ENCODE results near the gene ERVK3-1.
A peak's percentile ranks its signal among the peaks of the same experiment; 100 is the strongest.
"Not testable (repeated sequence)": the region's sequence is repeated elsewhere in the genome, so short reads cannot be mapped to it uniquely, and the experiment has no call there.

Gene ERVK3-1

DNA sequence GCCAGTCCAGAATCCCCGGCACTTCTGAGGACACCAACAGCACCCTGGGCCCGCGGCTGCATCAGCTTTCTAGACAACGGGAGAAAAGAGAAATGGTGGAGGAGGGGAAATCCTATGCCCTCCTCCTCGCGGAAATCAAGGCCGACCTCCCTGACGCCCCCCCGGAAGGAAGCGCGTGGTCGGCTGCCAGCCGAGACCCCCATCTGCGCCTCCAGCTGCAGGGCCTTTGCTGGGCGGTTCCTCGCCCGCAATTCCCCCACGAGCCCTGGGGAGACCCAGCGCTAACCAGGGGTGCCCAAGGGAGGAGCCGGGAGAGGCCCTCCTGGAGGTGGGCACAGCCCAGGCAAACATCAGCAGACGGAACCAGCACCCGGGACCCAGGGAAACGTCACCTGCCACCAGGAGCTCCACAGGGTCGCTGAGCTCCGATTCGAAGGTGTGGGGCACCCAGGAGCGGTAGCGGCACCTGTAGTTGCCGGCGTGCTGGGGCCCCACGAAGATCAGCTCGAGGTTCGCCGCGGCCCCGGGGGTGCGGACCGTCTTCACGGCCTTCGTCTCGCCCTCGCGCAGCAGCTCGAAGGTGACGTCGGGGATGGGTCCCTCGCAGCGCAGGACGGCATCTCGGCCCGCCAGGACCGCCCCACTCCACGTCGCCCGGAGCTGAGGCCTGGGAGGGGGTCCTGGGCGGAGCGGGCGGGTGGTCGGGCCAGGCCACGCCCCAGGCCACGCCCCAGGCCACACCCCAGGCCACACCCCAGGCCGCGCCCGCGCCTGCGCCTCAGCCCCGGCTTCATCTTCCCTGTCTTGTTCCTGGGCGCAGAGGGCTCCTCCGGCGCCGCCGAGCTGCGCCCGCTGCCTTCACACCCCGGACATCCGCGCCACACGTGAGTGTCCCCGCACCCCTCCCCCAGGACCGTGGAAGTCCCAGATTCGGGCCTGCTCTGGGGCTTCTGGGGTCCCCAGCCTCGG lies 42.1 kb downstream of the ERVK3-1 start:
- peak; percentile 39 to 58 for DNase-seq (ENCODE audit: low read depth in 2 of 2)

DNA sequence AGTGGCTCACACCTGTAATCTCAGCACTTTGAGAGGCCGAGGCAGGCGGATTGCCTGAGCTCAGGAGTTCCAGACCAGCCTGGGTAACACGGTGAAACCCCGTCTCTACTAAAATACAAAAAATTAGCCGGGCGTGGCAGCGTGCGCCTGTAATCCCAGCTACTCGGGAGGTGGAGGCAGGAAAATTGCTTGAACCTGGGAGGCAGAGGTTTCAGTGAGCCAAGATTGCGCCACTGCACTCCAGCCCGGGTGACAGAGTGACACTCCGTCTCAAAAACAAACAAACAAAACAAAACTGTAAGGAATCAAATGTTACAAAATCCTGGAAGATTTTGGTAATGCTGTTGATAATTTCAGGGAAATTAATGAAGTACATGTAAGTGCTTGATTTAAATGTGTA lies 42.9 kb downstream of the ERVK3-1 start:
- DNase-seq (ENCODE audit: low read depth in 2 of 2): not testable (repeated sequence)

DNA sequence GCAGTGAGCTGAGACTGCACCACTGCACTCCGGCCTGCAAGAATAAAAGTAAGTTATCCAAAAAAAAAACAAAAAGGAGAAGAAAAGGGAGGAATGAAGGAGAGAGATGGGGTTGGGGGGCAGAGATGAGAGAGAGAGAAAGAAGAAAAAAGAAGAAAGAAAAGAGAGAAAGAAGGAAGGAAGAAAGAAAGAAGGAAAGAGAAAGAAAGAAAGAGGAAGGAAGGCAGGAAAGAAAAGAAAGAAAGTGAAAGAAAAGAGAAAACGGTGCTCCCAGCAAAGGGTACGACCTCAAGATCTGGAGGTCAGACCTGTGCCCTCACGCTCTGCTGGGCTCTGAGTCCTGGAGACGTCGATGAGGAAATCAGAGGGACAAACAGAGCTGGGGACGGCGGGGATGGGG lies 44.4 kb downstream of the ERVK3-1 start:
- no peak for DNase-seq (ENCODE audit: low read depth in 2 of 2)

DNA sequence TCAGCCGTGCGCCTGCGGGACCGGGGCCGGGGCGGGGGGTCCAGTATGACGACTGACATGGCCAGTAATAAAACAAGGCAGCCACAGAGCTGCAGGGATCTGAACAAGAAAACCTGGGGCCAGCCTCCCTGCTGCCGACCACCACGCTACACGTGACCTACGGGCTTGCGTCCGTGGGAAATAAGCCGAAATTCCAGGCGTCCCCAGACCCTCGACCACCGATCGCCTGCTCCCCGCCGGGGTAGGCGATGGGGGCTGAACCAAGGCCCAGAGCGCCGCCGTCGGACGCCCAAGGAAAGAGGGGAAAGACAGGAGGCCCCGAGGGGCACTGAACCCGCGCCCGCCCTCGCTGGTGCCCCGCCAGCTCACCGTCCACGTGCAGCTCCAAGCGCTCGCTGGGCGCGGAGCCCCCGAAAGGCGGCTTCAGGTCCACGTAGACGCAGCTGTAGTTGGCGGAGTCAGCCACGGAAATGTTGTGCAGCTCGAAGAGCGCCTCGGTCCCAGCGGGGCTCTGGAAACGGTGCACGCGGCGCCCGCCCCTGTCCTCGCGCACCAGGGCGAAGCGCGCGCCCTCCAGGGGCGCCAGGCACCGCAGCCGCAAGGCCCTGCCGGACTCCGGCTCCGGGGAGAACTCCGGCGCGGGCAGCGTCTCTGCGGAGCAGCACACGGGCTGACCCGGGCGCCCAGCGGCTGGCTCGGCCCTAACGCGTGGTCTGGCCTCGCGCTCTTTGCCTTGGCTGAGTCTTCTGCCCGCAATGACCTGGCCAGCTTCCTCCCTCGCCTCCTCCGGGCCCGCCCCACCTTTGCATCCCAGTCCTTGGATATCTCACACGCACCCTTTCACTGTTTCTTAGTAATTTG lies 45.1 kb downstream of the ERVK3-1 start:
- DNase-seq (ENCODE audit: low read depth in 2 of 2): no peak

DNA sequence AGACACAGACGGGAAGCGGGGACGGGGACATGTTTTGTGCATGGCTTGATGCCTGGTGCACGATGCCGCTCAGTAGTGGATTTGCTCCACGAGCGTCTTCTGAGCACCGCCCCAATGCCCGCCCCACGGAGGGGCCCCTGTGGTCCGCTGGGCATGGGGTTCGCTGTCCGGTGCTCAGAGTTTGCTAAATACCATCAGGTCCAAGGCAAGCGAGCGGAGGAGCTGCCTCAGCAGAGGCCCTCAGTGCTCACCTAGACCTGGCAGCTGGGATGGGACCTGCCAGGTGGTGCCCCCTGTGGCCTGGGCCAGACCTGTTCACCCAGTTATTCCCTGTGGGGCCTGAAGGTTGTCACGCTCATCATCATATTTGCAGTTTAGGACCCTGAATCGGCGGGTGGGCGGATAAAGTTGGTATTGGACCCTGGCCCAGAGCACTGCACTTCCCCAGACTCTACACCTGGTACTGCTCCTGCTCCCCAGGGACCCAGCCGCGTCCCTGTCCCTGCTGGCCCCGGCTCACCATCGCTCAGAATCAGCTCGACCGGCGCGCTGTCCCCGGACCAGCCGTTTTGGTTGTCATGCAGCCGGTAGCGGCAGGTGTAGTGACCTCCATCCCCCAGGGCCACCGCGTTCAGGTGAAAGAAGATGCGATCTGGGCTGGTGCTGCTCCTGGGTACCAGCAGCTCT lies 45.8 kb downstream of the ERVK3-1 start:
- no peak for DNase-seq (ENCODE audit: low read depth in 2 of 2)

DNA sequence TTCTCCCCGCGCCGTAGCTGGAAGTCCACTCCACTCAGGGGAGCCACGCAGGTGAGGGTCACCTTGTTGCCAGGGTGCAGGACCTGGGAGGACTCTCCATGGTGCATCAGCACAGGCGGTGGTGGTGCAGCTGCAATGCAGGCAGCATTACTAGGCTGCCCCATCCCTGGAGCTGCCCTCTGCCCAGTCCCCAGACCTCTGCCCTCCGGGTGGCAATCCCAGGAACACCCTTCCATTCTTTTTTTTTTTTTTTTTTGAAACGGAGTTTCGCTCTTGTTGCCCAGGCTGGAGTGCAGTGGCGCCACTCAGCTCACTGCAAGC lies 46.3 kb downstream of the ERVK3-1 start:
- DNase-seq (ENCODE audit: low read depth in 2 of 2): no peak

DNA sequence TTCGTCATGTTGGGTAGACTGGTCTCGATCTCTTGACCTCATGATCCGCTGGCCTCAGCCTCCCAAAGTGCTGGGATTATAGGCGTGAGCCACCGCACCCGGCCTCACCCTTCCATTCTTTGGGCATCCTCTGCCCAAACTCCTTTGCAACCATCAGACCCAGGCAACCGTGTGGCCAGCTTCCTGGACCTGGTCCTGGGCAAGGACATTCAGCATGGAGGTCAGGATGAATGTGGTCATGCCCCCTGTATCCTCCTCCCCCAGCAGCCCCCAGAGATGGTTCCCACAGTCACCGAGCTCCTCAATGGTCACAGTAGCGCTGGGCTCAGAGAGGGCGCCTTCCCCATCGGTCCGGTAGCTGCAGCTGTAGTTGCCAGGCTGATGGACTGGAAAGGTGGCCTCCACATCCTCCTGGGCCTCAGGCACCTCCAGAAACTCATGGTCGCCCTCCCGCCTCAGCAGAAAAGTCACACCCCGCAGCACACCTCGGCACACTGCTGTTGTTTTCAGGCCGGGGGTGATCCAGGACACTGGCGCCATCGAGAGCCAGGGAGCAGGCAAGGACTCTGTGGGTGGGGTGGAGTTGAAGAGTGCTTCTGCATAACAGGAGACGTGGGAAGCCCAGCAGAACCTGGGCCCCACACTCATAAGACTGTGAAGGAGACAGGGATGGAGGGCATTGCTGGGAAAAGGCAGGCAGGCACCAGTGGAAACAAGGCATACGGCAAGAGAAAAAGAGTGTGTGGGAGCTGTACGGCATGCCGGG lies 47.0 kb downstream of the ERVK3-1 start:
- no peak for DNase-seq (ENCODE audit: low read depth in 2 of 2)

DNA sequence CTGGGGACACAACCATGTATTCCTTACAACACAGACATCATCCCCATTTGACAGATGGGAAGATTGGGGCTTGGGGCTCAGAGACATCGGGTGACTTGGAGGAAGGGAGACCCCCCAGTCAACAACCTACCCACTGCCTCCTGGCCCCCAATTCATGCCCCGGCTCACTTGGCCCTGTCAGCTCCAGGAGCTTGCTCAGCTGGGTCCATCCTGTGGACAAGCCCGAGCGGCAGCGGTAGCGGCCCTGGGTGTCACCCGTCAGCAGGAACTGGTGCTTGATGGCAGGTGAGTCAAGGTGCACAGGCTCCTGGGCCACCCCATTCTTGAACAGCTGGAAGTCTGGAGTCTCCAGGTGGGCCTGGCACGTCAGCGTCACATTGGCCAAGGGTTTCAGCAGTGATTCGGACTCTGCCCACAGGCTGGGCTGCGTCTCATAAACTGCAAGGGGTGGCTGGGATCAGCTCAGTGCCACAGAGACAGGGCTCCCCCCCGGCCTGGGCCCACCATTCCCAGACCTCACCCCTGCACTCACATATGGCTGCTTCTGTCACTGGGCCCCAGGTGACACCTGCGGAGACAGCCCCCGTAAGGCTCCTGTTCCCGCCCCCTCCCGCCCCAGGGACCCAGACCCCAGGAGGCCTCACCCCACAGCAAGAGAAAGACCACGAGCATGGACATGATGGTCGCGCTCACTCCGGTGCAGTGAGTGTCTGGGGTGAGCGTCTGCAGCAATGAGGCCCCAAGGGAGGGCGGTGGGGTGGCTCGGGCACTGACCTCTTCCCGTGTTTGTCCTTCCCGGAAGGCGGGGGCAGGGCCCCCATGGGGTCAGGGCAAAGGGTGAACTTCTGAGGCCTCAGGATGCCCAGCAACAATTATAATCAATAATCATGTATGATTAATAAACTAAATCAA lies 47.8 kb downstream of the ERVK3-1 start, which contains the start of gene A1BG:
Gene A1BG, minus strand, starts transcription at position 733 of the 912 bp plus-strand sequence. Its CDS starts 55 bp downstream, at position 678.
- no peak for DNase-seq (ENCODE audit: low read depth in 2 of 2)

DNA sequence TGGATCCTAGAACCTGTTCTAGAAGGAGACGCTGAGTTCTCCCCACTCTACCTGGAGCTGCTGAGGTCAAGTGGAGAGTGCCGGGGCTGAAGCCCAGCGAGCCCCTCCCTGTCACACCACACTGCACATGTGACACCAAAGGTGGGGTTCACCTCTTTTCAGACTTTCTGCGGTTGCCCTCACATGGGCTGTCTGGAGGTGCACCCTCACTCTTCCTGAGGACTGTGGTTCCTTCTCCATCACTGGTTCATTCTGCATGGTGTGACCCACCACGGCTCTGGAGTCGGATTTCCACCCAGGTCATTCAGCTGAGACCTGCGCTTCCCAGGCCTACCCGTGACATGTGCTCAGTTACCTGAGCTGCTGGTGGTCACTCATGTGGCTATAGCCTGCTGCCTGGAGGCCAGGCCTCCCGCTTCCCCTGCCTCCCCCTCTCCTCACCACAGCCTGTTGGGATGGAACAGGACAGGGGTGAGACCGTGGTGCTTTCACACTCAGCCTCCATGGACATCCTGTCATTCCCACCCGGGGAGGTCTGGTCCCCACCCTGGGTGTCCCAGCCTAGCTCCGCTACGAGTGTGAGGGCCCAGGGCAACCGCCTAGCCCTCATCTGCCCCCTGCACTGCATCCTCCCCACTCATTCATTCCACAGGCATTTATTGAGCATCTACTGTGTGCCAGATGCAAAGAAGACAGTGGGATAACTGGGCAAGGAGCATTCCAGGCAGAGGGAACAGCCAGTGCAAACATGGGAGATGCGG lies 48.7 kb downstream of the ERVK3-1 start:
- DNase-seq (ENCODE audit: low read depth in 2 of 2): no peak

DNA sequence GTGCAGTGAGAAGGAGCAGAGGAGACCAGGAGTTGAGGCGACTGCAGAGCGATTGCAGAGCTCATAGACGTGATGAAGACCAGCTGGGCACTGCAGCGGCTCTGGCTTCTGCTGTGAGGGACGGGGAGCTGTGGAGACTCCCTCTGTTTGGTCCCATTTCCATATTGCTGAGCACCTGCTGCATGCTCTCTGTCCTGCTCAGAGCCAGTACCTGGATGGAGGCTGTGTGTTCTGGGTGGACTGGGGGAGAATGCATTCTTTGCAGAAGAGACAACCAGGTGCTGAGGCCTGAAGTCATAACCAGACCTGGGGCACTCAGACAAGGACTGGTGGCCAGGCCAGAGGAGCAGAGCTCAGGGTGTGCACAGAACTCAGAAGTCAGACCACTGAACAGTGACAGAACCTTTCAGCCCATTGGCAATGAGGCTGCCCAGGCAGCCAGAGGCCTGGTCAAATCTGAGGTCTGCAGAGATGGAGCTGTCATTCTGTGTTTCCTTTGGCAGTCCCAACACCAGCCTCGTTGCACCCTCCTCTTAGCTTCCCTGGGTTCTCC lies 49.4 kb downstream of the ERVK3-1 start:
- DNase-seq (ENCODE audit: low read depth in 2 of 2): no peak

DNA sequence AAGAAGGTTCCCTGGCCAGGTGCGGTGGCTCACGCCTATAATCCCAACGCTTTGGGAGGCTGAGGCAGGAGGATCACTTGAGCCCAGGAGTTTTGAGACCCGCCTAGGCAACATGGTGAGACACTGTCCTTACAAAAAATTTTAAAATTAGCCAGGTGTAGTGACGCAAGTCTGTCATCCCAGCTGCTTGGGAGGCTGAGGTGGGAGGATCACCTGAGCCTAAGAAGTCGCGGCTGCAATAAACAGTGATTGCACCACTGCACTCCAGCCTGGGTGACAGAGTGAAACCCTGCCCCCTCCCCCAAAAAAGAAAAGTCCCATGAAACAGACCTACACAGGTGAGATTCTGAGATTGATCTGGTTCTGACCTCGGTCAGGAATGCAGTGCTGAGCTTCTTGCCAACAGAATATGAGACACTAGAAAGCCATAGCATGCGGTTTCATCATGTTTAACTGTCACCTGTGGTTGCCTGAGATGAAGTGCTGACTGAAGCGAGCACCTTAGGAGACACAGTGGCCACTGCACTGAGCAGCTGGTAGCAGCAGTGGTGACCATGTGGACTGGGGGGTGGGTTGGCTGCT lies 50.1 kb downstream of the ERVK3-1 start:
- DNase-seq (ENCODE audit: low read depth in 2 of 2): no peak

DNA sequence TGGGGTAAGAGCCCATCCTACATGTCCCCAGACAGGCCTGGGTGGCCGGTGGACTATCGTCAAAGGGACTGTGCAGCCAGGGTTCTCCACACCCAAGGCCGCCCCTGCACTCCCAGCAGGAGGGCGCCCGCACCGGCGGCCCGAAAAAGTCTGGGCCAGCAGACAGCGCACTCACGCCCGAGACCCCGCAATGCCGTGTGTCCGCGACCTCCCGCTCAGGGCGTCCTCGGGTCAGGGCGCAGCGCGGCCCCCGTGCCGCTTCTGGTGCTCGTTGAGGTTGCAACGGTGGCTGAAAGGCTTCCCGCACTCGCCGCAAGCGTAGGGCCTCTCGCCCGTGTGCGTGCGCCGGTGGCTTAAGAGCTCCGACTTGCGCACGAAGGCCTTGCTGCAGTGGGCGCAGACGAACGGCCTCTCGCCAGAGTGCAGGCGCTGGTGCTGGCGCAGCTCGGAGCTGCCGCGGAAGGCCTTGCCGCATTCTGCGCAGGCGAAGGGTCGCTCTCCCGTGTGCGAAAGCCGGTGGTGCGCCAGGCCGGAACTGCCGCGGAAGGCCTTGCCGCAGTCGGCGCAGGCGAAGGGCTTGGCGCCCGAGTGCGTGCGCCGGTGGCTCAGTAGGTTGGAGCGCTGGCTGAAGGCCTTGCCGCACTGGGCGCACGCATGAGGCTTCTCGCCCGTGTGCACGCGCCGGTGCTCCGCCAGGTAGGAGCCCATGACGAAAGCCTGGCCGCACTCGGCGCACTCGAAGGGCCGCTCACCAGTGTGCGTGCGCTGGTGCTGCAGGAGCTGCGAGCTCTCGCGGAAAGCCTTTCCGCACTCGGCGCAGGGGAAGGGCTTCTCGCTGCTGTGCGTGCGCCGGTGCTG lies 51.0 kb downstream of the ERVK3-1 start:
- no peak for DNase-seq (ENCODE audit: low read depth in 2 of 2)

DNA sequence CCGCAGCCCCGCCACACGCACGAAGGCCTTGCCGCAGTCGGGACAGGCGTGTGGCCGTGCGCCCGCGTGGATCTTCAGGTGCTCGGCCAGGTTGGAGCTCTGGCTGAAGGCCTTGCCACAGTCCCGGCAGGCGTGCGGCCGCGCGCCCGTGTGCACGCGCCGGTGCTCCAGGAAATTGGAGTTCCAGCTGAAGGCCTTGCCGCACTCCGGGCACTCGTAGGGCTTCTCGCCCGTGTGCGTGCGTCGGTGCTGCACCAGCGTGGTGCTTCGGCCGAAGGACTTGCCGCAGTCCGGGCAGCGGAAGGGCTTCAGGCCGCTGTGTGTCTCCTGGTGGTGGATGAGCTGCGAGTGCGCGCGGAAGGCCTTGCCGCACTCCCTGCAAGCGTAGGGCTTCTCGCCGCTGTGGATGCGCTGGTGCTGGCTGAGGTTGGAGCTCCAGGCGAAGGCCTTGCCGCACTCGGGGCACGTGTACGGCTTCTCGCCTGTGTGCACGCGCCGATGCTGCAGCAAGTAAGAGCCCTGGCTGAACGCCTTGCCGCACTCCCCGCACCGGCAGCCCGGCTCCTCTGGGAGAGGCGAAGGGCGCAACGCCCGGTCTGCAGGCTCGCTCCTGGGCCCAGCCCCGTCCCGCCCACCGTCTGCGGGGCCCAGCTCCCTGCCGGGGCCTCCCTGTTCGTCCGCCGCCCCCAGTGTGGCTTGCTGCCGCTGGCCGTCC lies 51.7 kb downstream of the ERVK3-1 start:
- DNase-seq (ENCODE audit: low read depth in 2 of 2): no peak

DNA sequence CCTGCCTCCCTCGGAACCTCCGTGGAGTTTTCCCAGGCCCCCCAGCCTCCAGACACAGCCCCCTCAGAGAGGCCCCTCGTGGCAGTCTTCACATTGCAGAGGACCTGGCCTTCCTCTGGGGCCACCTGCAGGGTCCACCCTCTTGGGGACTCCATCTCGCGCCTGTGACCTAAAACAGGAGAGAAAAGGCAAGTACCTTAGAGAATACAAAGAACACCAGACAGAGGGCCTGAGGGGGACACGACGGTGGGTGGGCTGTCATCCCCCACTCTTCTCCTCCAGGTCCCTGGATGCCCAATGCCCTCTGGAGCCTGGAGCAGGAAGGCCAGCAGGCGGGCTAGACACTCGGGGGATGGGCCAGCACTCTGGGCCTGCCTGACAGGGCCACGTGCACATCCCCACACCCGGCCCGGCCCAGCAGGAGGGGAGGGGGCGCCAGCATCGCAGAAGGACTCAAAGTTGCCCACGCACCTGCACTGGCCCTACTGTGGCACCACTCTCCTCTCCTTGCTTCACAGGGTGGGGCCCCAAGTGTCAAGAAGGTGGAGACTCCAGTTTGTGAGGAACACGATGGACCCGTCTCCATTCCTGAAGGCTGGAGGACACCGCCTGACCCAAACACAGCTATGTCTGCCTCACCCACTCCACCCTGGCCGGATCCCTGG lies 52.4 kb downstream of the ERVK3-1 start:
- no peak for DNase-seq (ENCODE audit: low read depth in 2 of 2)

DNA sequence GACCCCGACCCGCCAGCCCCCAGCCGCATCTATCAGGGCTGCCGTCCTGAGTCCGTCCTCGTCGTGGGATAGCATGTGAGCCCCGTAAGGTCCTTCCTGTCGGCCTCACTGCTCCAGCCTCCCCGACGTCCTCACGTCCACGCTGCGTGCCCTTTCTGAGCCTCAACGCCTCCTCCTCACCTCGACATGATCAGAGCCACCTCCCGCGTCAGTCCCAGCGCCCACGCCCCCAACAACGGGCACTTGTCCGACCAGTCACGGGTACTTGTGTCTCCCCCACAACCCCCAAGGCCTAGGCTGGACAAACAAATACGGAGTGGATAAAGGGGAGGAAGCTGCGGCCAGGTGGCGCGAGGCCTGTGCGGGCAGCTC lies 56.7 kb downstream of the ERVK3-1 start:
- DNase-seq (ENCODE audit: low read depth in 2 of 2): no peak

DNA sequence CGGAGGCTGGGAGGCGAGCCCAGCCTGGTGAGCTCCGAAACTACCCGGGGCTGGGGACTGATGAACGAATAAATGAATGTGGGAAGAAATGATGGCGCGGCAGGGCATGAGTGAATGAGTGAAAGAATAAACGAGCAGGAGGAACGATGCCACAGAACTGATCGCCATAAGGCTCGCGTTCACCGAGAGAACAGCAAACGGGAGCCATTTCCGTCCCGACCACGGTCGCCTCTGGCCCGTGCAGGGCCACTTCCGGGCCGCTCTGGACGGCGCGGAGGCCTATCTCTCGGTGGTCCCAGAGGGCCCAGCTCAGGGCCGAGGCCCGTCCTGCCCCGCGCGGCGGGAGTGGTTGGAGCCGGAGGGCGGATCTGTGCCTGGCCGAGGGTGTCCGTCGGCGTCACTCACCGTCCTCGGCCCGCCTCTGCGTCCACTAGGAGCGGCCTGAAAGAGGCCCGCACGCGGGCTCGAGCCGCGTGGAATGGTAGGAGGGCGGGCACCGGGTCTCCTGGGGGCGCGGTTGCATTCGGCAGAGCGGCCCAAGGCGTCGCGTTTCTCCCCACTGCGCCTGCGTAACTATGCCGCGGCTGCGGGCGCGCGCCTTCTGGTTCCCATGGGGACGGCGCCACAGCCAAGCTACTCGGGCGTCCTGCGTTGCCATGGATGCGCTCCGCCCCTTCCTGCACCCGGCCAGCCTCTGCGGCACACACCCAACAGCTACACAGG lies 57.3 kb downstream of the ERVK3-1 start, which contains the start of gene ZNF497:
Gene ZNF497, minus strand, starts transcription at position 480 of the 723 bp plus-strand sequence. CDS start 5,116 bp downstream, outside the sequence.
- DNase-seq (ENCODE audit: low read depth in 2 of 2): peak; percentile 95 to 97
